ENCODE measurements around the gene C16orf96.

DNA sequence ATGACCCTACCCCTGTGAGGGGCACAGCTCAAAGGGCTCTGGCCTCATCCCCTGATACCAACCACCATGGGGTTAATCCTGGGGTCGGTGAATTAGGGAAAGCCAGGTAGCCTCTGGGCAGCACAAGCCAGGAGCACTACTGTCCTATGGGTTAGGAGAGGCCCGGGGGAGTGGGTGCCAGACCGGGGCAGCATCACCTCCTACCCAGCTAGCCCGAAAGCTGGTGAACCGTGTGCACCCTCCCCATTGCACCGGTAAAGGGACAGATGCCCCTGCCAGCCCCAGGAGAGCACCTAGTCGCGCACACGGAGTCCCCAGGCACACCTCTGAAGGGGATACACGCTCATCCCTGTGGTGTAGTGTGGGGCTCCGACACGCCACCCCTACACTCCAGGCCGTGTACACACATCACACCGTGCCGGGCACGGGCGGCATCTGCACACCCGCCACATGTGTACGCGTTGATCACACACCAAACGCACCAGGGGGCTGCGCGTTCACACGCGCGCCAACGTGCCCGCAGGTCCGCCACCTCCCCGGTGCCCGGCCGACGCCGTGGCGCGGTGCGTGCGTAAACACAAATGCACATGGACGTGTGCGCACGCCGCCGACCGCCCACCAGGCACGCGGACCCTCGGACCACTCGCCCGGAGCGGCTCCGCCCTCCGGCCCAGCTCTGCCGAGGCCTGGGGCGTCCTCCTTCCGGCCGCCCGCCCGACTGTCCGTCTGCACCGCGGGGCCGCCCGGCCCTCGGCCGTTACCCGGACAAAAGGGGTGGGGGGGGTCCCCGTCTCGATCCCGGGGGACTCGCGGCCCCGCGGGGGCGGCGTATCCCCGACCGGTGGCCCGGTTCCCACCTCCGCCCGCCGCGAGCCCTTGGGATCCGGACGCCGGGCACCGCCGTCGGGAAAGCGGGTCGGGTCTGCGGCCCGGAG lies 57.8 kb downstream of the C16orf96 start:
- TF ChIP-seq, protein P1, sequence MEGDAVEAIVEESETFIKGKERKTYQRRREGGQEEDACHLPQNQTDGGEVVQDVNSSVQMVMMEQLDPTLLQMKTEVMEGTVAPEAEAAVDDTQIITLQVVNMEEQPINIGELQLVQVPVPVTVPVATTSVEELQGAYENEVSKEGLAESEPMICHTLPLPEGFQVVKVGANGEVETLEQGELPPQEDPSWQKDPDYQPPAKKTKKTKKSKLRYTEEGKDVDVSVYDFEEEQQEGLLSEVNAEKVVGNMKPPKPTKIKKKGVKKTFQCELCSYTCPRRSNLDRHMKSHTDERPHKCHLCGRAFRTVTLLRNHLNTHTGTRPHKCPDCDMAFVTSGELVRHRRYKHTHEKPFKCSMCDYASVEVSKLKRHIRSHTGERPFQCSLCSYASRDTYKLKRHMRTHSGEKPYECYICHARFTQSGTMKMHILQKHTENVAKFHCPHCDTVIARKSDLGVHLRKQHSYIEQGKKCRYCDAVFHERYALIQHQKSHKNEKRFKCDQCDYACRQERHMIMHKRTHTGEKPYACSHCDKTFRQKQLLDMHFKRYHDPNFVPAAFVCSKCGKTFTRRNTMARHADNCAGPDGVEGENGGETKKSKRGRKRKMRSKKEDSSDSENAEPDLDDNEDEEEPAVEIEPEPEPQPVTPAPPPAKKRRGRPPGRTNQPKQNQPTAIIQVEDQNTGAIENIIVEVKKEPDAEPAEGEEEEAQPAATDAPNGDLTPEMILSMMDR (IDR thresholded peaks at IDR 0.05; ENCODE audit: low read depth, low read length), result no peak
- no peak for TF ChIP-seq EZH2phosphoT487 (IDR thresholded peaks at IDR 0.05; ENCODE audit: low read depth)
